ENCODE measurements around the gene LSP1. TPM values are rescaled to one million over a fixed set of nuclear protein-coding genes. Genes with fewer than 3 reads are reported as not detected.

LSP1 gene
- total and polyA plus RNA-seq, 2 of the 4 experiments (the other 2 are of a cell fraction) = not detected

GRCh38 chr11:1851468-1852180 is 1.3 kb upstream of the LSP1 start:
- 70% methylated on average over 6 of the region's 21 CpGs; no CpG with 5 or more reads in 1 of the 2 experiments for WGBS, 2 experiments (ENCODE audit: extremely low coverage in 2 of 2, insufficient read length in 1 of 2)
- no TSS peak for BruUV-seq (replicated peaks)
- Histone ChIP-seq H3K79me1 (ENCODE audit: low read depth in 1 of 2, low read length in 2 of 2) (no peaks in the 10 kb centered on the region), H3K14ac (replicated peaks; ENCODE audit: low read depth, low read length) (no peak overlapping the region), H2AFZ (replicated peaks; ENCODE audit: low read length, poor library complexity) (no peak overlapping the region), H2BK120ac (ENCODE audit: low read depth, low read length) (no peak overlapping the region), H4K20me1 (ENCODE audit: insufficient read depth, low read length) (no peaks in the 10 kb centered on the region), H3K4me3 (ENCODE audit: insufficient read depth, low read depth, low read length) (no peak overlapping the region), H3K4ac (ENCODE audit: low read depth, low read length) (no peak overlapping the region), H2AK5ac (ENCODE audit: low read depth, low read length) (no peak overlapping the region), H4K5ac (ENCODE audit: low read depth, low read length) (no peak overlapping the region), H3K4me2 (ENCODE audit: low read depth, low read length) (no peak overlapping the region), H3K9me1 (ENCODE audit: insufficient read depth, low read length) (no peaks in the 10 kb centered on the region), H3K9ac (ENCODE audit: low read depth, low read length) (no peak overlapping the region), H3K36me3 (ENCODE audit: control insufficient read depth, insufficient read depth, low read length) (no peaks in the 10 kb centered on the region), H2AK9ac (replicated peaks; ENCODE audit: low read depth, low read length, poor library complexity) (no peak overlapping the region), H4K8ac (ENCODE audit: low read depth in 2 of 2, low read length in 2 of 2) (no peak overlapping the region), H3K4me1 (ENCODE audit: control insufficient read depth, insufficient read depth, low read length) (no peaks in the 10 kb centered on the region), H3K23ac (ENCODE audit: low read depth, low read length) (no peak overlapping the region), H2BK15ac (ENCODE audit: low read depth, low read length) (no peak overlapping the region), H3K56ac (ENCODE audit: extremely low read depth, insufficient read depth, low read length) (no peak overlapping the region), H2BK20ac (ENCODE audit: low read depth, low read length) (no peak overlapping the region), H3K18ac (ENCODE audit: low read depth, low read length) (no peak overlapping the region), H3K27me3 (ENCODE audit: control insufficient read depth, insufficient read depth, low read length) (peaks cover 33% of the 10 kb centered on the region), H2BK5ac (ENCODE audit: low read depth, low read length, poor library complexity, severe bottlenecking) (no peak overlapping the region), H3K27ac (ENCODE audit: insufficient read depth, low read length) (no peak overlapping the region), H3K9me3 (ENCODE audit: control insufficient read depth, insufficient read depth, low read length) (no peaks in the 10 kb centered on the region), H4K91ac (ENCODE audit: insufficient read depth, low read depth, low read length) (no peak overlapping the region)
- ChIA-PET POLR2A (ENCODE audit: unreplicated experiment) (no interaction called here), CTCF (no interaction called here)
- intact Hi-C loops (cut with micrococcal nuclease) (no loop called here), dilution Hi-C loops (cut with HindIII; ENCODE audit: low sequenced_read_pairs, unreplicated experiment) (no loop called here), in situ Hi-C loops (cut with MboI; ENCODE audit: low sequenced_read_pairs) (no loop called here)
- no peak for ATAC-seq (ENCODE audit: low read depth)
- TF ChIP-seq MXI1 (IDR thresholded peaks at IDR 0.05; ENCODE audit: borderline replicate concordance, low read depth, low read length) (no peak), MAZ (IDR thresholded peaks at IDR 0.05; ENCODE audit: borderline replicate concordance, low read depth, low read length) (no peak), CHD1 (IDR thresholded peaks at IDR 0.05; ENCODE audit: low read depth, low read length) (no peak), MAFK (IDR thresholded peaks at IDR 0.05; ENCODE audit: low read depth, low read length) (no peak), CTCF (conservative IDR thresholded peaks at IDR 0.05; ENCODE audit: low read depth, low read length) (no peak), RAD21 (IDR thresholded peaks at IDR 0.05; ENCODE audit: low read length) (no peak), RFX5 (IDR thresholded peaks at IDR 0.05; ENCODE audit: low read depth, low read length) (no peak), ELK1 (IDR thresholded peaks at IDR 0.05; ENCODE audit: borderline replicate concordance, low read depth, low read length) (no peak), NFE2L2 (IDR thresholded peaks at IDR 0.05; ENCODE audit: low read depth, low read length) (no peak), RCOR1 (IDR thresholded peaks at IDR 0.05; ENCODE audit: insufficient replicate concordance, low read length) (no peak)
- DNase-seq = no peak
